ENCODE measurements around the gene JMJD7. TPM values are rescaled to one million over a fixed set of nuclear protein-coding genes. Genes with fewer than 3 reads are reported as not detected.

Gene JMJD7
- total and polyA plus RNA-seq, 2 donors (not counting 1 experiment from before 2014, with no cell fraction given), result 33.4 to 43.9 TPM

- CTCF ChIA-PET, result interaction anchor here (1.6 kb wide), 1 partner anchor 36 kb away, joined by 4 read pairs; no protein-coding TSS in a partner anchor
- DNase-seq (no peak), ATAC-seq (ENCODE audit: low read depth) (no peak)
- Histone ChIP-seq H3K4me2 (replicated peaks; ENCODE audit: low read depth, low read length, poor library complexity, severe bottlenecking) (no peak overlapping the region), H3K4me1 (ENCODE audit: control insufficient read depth in 2 of 2, insufficient read depth in 2 of 2, low read length in 2 of 2) (no peaks in the 10 kb centered on the region), H3K9me3 (ENCODE audit: control extremely low read depth in 1 of 3, control insufficient read depth in 2 of 3, insufficient read depth in 1 of 3, low read length in 2 of 3) (no peaks in the 10 kb centered on the region), H3K9ac (ENCODE audit: low read length) (no peak overlapping the region), H3K36me3 (replicated peaks in 1 of 2; ENCODE audit: control extremely low read depth in 1 of 2, control insufficient read depth in 1 of 2, extremely low read depth in 1 of 2, insufficient read depth in 2 of 2, low read length in 1 of 2) (peaks cover 0 to 29% of the 10 kb centered on the region in 2 experiments), H3K27ac (ENCODE audit: low read length in 2 of 2) (no peak overlapping the region), H2AFZ (ENCODE audit: insufficient read depth, low read depth, low read length, poor library complexity, severe bottlenecking) (no peak overlapping the region), H4K20me1 (ENCODE audit: control insufficient read depth, insufficient read depth, low read length, poor library complexity, severe bottlenecking) (no peaks in the 10 kb centered on the region), H3K79me2 (ENCODE audit: control insufficient read depth, insufficient read depth, low read length) (no peaks in the 10 kb centered on the region), H3K4me3 (ENCODE audit: control extremely low read depth in 1 of 5, extremely low read depth in 1 of 5, insufficient read depth in 1 of 5, low read depth in 2 of 5, low read length in 4 of 5) (no peak overlapping the region), H3K27me3 (replicated peaks in 1 of 4; ENCODE audit: control extremely low read depth in 1 of 4, control insufficient read depth in 3 of 4, insufficient read depth in 4 of 4, low read length in 3 of 4) (peaks cover 0 to 3% (median 0%) of the 10 kb centered on the region in 4 experiments)
- H3K27ac Mint-ChIP-seq, result no peak overlapping the region
- POLR2A ChIA-PET, result no interaction called here
- H3K4me3 Mint-ChIP-seq, result no peak overlapping the region
- TF ChIP-seq EZH2 (IDR thresholded peaks at IDR 0.05; ENCODE audit: borderline replicate concordance, insufficient read depth, low read depth, low read length, poor library complexity, severe bottlenecking), result no peak
- no peak for TF ChIP-seq CTCF (IDR thresholded peaks at IDR 0.05)
- H3K4me1 Mint-ChIP-seq, result peaks cover 2% of the 10 kb centered on the region
- WGBS (ENCODE audit: insufficient coverage), result 96% methylated on average over 14 of the region's 14 CpGs
- intact Hi-C loops (cut with micrococcal nuclease), result no loop called here
- H3K9me3 Mint-ChIP-seq (ENCODE audit: insufficient read depth), result no peaks in the 10 kb centered on the region
- H3K27me3 Mint-ChIP-seq, result no peaks in the 10 kb centered on the region
Measured at GRCh38 chr15:41847206-41847605, 19.3 kb downstream of the JMJD7 start.

GRCh38 chr15:41847981-41848380, 20.1 kb downstream of the JMJD7 start:
- Histone ChIP-seq H3K27ac (ENCODE audit: low read length in 2 of 2) (no peak overlapping the region), H3K27me3 (replicated peaks in 1 of 4; ENCODE audit: control extremely low read depth in 1 of 4, control insufficient read depth in 3 of 4, insufficient read depth in 4 of 4, low read length in 3 of 4) (peaks cover 0 to 4% (median 0%) of the 10 kb centered on the region in 4 experiments), H3K4me3 (ENCODE audit: control extremely low read depth in 1 of 5, extremely low read depth in 1 of 5, insufficient read depth in 1 of 5, low read depth in 2 of 5, low read length in 4 of 5) (no peak overlapping the region), H3K9ac (ENCODE audit: low read length) (no peak overlapping the region), H4K20me1 (ENCODE audit: control insufficient read depth, insufficient read depth, low read length, poor library complexity, severe bottlenecking) (no peaks in the 10 kb centered on the region), H3K36me3 (replicated peaks in 1 of 2; ENCODE audit: control extremely low read depth in 1 of 2, control insufficient read depth in 1 of 2, extremely low read depth in 1 of 2, insufficient read depth in 2 of 2, low read length in 1 of 2) (peaks cover 0 to 29% of the 10 kb centered on the region in 2 experiments), H3K9me3 (ENCODE audit: control extremely low read depth in 1 of 3, control insufficient read depth in 2 of 3, insufficient read depth in 1 of 3, low read length in 2 of 3) (no peaks in the 10 kb centered on the region), H3K79me2 (ENCODE audit: control insufficient read depth, insufficient read depth, low read length) (no peaks in the 10 kb centered on the region), H2AFZ (ENCODE audit: insufficient read depth, low read depth, low read length, poor library complexity, severe bottlenecking) (no peak overlapping the region), H3K4me1 (ENCODE audit: control insufficient read depth in 2 of 2, insufficient read depth in 2 of 2, low read length in 2 of 2) (no peaks in the 10 kb centered on the region), H3K4me2 (replicated peaks; ENCODE audit: low read depth, low read length, poor library complexity, severe bottlenecking) (no peak overlapping the region)
- no peak overlapping the region for H3K27ac Mint-ChIP-seq
- 95% methylated on average over 9 of the region's 9 CpGs for WGBS (ENCODE audit: insufficient coverage)
- intact Hi-C loops (cut with micrococcal nuclease), result no loop called here
- peaks cover 2% of the 10 kb centered on the region for H3K4me1 Mint-ChIP-seq
- no peak overlapping the region for H3K4me3 Mint-ChIP-seq
- ATAC-seq (ENCODE audit: low read depth), result no peak
- ChIA-PET POLR2A (no interaction called here), CTCF (interaction anchor here (0.8 kb wide), 1 partner anchor 57 kb away, joined by 3 read pairs; no protein-coding TSS in a partner anchor)
- TF ChIP-seq EZH2 (IDR thresholded peaks at IDR 0.05; ENCODE audit: borderline replicate concordance, insufficient read depth, low read depth, low read length, poor library complexity, severe bottlenecking), result no peak
- no peak for TF ChIP-seq CTCF (IDR thresholded peaks at IDR 0.05)
- no peak for DNase-seq
- no peaks in the 10 kb centered on the region for H3K27me3 Mint-ChIP-seq
- H3K9me3 Mint-ChIP-seq (ENCODE audit: insufficient read depth), result no peaks in the 10 kb centered on the region

Measured in B cell (primary cell).